Peyer's patch (tissue), 4 donors: ENCODE results near the gene TMOD1. TPM values are rescaled to one million over a fixed set of nuclear protein-coding genes. Genes with fewer than 3 reads are reported as not detected.

ENCODE experiments used
- DNase-seq, 3 donors: peaks; one replicate each; pipeline ENCODE4 v3.0.0-alpha.2; 2017 to 2019
- H3K27ac ChIP-seq, 4 donors: fragments of 200-600 bp; sonication (generic); one replicate each; pipeline ENCODE4 v1.5.1; 2016 to 2019
- H3K27me3 ChIP-seq, 2 donors: fragments of 200-600 bp; sonication (generic); one replicate each; pipeline ENCODE4 v1.5.1; 2019
- H3K36me3 ChIP-seq, 3 donors: fragments of 200-600 bp; sonication (generic); one replicate each; pipeline ENCODE4 v1.5.1; 2016 to 2019
- H3K4me1 ChIP-seq, 4 donors: fragments of 200-600 bp; sonication (generic); one replicate each; pipeline ENCODE4 v1.5.1; 2016 to 2019
- H3K4me3 ChIP-seq, 4 donors: fragments of 200-600 bp; sonication (generic); 1 replicate in 3 of 4; 2 replicates in 1 of 4; pipeline ENCODE4 v1.5.1; 2016 to 2019; ENCODE audit warnings: mild to moderate bottlenecking in 1 of 4
- H3K9me3 ChIP-seq, 4 donors: fragments of 200-600 bp; sonication (generic); one replicate each; pipeline ENCODE4 v1.5.1; 2016 to 2019; ENCODE audit warnings: mild to moderate bottlenecking in 1 of 4
- POLR2A ChIP-seq, 2 donors: fragments of 450-650 bp; IDR thresholded peaks; one replicate each; pipeline ENCODE4 v1.5.1; 2017; ENCODE audit warnings: antibody characterized with exemption in 2 of 2, mild to moderate bottlenecking in 2 of 2, moderate library complexity in 2 of 2
- total RNA-seq, 4 donors: library from RNA; depleted of rRNA; stranded (reverse); fragments of >200 nt; gene quantifications; one replicate each; pipeline ENCODE4 v1.1.0, GENCODE V29; 2016
- TF ChIP-seq, protein P1 (sequence below), 6 experiments: fragments of 450-650 bp in 4 of 6; fragments of 200-600 bp in 2 of 6; sonication (generic) in 1 of 6; IDR thresholded peaks; one replicate each; pipeline ENCODE4 v1.5.1; 2017 to 2019; ENCODE audit warnings: antibody characterized with exemption in 6 of 6, mild to moderate bottlenecking in 3 of 6, moderate library complexity in 1 of 6

TMOD1 gene
- total RNA-seq, 4 donors from 2014 or later = 2.6 to 15.7 (median 4.9) TPM

DNA sequence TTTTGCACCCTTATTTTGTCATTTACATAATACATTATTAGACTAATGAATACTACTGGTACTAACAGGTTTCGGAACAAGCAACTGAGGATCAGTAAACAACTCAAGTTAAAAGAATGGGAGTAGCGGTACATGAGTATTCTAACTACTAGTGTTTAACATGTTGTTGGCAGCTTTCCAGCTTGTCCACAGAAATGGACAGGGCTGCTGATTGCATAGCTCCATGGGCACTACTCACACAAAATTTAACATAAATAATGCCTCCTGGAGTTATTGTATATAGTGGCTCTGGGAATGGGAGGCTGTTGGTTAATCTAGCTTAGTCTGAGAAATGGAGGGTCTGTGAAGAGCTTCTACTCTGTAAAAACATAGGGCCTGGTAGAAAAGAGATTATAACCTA is 138.9 kb downstream of the TMOD1 start:
- no peak overlapping the region for H3K4me3 ChIP-seq
- DNase-seq = no peak
- peaks cover 0 to 40% (median 0%) of the 10 kb centered on the region in 3 donors for H3K36me3 ChIP-seq
- no peak overlapping the region for H3K27ac ChIP-seq
- peaks cover 0 to 28% (median 0%) of the 10 kb centered on the region in 4 donors for H3K4me1 ChIP-seq
- no peaks in the 10 kb centered on the region for H3K27me3 ChIP-seq
- H3K9me3 ChIP-seq = no peaks in the 10 kb centered on the region
- TF ChIP-seq POLR2A (IDR thresholded peaks at IDR 0.05) = no peak
- TF ChIP-seq, protein P1, sequence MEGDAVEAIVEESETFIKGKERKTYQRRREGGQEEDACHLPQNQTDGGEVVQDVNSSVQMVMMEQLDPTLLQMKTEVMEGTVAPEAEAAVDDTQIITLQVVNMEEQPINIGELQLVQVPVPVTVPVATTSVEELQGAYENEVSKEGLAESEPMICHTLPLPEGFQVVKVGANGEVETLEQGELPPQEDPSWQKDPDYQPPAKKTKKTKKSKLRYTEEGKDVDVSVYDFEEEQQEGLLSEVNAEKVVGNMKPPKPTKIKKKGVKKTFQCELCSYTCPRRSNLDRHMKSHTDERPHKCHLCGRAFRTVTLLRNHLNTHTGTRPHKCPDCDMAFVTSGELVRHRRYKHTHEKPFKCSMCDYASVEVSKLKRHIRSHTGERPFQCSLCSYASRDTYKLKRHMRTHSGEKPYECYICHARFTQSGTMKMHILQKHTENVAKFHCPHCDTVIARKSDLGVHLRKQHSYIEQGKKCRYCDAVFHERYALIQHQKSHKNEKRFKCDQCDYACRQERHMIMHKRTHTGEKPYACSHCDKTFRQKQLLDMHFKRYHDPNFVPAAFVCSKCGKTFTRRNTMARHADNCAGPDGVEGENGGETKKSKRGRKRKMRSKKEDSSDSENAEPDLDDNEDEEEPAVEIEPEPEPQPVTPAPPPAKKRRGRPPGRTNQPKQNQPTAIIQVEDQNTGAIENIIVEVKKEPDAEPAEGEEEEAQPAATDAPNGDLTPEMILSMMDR (IDR thresholded peaks at IDR 0.05) = no peak

- Histone ChIP-seq H3K27me3 (no peaks in the 10 kb centered on the region), H3K27ac (no peak overlapping the region), H3K4me3 (no peak overlapping the region), H3K9me3 (no peaks in the 10 kb centered on the region), H3K36me3 (peaks cover 0 to 66% (median 0%) of the 10 kb centered on the region in 3 donors), H3K4me1 (no peaks in the 10 kb centered on the region)
- TF ChIP-seq POLR2A (IDR thresholded peaks at IDR 0.05) = no peak
- TF ChIP-seq, protein P1 (IDR thresholded peaks at IDR 0.05) = no peak
- no peak for DNase-seq
Measured at GRCh38 chr9:97645720-97646119, 144.3 kb downstream of the TMOD1 start.

GRCh38 chr9:97647996-97648395 is 146.5 kb downstream of the TMOD1 start:
- Histone ChIP-seq H3K36me3 (peaks cover 0 to 69% (median 0%) of the 10 kb centered on the region in 3 donors), H3K27me3 (no peaks in the 10 kb centered on the region), H3K4me1 (no peaks in the 10 kb centered on the region), H3K4me3 (no peak overlapping the region), H3K9me3 (no peaks in the 10 kb centered on the region), H3K27ac (no peak overlapping the region)
- DNase-seq = no peak
- no peak for TF ChIP-seq POLR2A (IDR thresholded peaks at IDR 0.05)
- TF ChIP-seq, protein P1 (IDR thresholded peaks at IDR 0.05) = no peak

Other genes with a start within 250 kb of the TMOD1 start
- gene CCDC180, start 194.0 kb upstream of the TMOD1 start, total RNA-seq = 10 to 100 TPM in 2 of 4 donors, 1 to 10 TPM in 2; 2.9 to 15.7 (median 8.4) TPM
- 10 to 100 TPM; 11.6 to 28.5 (median 22.5) TPM for gene TDRD7, start 89.6 kb upstream of the TMOD1 start, total RNA-seq
- 10 to 100 TPM; 17.2 to 32.2 (median 21.8) TPM for gene TSTD2, start 131.7 kb downstream of the TMOD1 start, total RNA-seq
- gene NCBP1, start 132.2 kb downstream of the TMOD1 start, total RNA-seq = 10 to 100 TPM; 26.3 to 61.1 (median 28.1) TPM
- gene XPA, start 195.7 kb downstream of the TMOD1 start, total RNA-seq = 10 to 100 TPM; 12.6 to 18.8 (median 14.3) TPM